DMS79 treated with DMSO at 0.1 percent for 48 hours (cell line): ENCODE data around the gene TUBB1.
"Not testable (repeated sequence)": the region's sequence is repeated elsewhere in the genome, so short reads cannot be mapped to it uniquely, and the experiment has no call there.

Experiments
- DNase-seq: peaks from one replicate; lab custom pipeline; 2025; lab: John Stamatoyannopoulos, UW

The TUBB1 gene

DNA sequence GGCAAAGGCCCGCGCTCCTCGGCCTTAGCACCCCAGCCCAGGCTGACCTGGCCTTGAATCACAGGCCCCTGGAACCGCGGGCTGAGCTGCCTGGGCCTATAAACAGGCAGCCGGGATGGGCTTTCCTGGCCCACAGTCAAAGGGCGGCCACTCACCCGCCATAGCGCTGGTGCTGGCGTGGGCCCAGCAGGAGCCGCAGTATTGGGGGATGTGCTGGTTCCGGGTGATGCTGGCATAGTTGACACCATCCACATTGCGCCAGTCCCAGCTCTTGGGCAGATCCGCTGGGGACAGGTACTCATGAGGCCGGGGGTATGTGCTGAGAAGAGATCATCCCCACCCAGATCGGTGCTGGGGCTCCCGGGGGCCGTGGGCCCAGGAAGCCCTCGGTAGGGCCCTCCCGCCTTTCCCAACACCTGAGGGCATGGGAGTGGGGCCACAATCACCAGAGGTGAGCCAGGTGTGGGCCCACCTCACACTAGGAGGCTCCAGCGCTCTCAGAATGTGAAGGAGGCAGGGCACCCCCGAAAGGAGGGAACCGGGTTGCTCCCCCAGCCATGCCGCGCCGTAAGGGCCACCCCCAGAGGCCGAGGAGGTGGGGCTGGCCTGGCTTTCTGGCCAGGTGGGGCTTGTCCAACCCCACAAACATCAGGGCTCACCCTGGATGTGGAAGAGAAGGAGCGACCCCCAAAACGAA lies 12.9 kb upstream of the TUBB1 start:
- DNase-seq, result no peak

DNA sequence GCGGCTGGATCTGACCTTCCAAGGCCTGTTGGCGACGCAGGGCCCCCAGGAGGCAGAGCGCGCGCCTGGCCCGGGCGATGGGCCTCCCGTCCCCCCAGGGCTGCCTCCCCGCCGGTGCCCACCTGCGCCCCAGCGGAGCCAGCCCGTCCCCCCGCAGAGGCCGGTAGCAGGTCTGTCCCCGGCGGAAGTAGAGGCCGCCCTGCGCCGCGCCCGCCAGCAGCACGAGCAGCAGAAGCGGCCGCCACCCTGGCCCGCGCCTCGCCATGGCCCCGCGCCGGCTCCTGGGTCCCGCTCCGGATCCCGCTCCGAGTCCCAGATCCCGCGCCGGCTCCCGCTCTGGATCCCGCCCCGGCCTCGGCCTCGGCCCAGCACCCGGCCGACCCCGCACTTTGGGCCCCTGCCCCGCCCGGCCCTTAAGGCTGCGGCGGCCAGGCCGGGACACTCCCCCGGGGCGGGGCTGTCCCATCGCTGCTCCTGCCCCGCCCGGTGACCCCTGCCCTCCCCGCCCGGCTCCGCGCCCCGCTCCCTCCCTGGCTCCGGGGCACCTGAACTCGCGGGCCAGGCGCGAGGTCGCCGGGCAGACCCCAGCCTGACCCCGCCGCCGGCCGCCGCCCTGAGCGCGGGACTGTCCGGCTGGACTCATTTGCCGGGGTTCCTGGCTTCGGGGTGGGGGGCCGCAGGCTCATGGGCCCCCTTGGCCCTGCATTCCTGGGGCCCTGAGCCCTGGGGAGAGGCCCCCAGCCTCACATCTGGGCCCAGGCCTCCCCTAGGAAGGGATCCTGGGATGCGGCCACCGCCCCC lies 12.2 kb upstream of the TUBB1 start, which contains the start of gene CTSZ:
TSS of gene CTSZ (minus strand) at position 391 of the 801 bp plus-strand sequence. CDS start at position 265, 126 bp downstream.
- no peak for DNase-seq

DNA sequence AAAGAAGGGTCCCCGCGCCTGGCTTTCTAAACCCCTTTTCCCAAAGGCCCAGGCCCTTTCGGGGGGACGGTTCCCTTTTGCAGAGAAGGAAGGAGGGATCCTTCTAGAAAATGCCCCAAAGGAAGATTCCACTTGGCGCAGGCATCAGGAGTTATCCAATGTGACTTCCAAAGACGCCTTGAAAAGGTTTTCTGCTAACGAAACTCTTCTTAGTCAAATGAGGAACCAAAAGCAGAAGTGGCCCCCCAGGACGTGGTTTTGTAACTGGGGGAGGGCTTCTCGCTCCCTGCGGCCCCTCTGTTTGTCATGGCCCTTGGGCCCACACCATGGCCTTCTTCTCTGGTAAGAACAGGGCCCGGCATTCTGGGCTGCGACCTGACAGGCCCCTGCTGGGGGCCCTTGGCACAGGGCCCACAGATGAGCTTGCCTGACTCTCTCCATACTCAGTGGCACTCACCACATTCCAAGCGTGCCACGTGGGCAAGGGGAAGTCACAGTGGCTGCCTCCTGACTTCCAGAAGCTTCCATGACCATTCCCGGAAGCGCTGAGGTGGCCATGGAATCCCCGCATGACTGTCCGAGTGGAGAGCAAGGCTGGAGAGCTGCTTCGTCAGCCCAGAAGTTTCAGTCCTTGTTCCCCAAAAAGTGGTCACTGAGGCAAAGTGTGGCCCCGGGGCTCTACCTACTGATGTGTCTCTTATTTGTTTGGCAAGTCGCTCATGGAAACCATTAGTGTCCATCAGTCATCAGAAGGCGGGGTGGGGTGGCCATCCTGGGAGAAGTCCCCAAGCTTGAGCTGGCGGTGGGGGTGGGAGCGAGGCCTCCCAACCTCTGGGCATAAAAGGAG lies 11.3 kb upstream of the TUBB1 start:
- no peak for DNase-seq

DNA sequence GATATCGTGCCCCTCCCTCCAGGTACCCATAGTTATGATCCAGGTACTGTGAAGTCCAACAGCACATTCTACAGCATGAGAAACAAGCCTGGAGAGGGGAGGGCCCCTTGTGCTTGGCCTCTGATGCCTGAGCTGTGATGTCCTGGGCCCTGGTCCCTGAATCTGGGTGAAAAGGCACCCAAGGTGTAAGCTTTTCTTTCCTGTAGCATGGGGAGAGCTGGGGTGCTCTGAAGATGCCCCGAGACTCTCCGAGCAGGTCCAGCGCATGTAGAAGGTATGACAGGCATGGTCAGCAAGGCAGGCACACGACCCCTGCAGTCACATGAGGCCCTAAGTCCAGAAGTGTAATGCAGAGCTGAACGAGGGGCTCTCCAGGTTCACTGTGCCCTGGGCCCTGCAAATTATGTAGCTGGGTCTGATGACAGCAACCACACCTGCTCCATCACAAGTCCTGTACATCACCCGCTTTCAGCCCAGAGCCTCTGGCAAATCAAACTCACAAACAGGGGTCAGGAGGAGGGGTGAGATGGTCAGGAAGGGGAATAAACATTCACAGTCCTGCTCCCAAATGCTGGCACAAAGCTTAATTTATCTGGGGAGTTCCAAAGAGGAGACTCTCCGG lies 10.4 kb upstream of the TUBB1 start:
- no peak for DNase-seq

DNA sequence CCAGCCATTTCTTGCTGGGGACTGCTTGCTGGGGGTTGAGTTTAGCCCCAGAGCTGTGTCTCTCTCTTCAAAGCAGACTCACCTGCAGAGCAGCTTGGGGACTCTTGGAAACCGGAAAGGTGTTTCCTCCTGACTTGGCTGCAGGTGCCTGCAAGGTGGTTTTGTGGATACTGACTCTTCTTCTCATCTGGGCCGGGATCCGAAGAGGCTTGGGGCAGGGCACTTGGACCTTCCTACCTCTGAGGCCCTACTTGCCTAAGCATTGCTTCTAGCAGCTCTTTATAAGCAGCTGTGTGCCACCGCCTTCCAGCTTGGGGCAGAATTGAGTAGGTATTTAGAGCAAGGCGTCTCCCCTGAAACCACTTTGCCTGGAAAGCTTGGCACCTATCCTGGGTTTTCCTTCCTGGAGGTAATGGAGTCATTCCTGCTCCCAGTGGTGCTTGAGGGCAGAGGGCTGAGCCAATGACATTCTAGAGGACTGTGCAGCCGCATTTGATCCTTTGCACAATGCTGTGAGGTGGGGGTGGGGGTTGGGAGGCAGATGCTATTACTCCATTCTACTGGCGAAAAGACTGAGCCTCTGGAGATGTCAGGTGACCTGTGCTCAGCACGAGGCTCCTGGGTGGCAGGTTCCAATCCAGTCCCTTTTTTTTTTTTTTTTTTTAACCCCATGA lies 8.8 kb upstream of the TUBB1 start:
- DNase-seq, result peak; percentile 11

DNA sequence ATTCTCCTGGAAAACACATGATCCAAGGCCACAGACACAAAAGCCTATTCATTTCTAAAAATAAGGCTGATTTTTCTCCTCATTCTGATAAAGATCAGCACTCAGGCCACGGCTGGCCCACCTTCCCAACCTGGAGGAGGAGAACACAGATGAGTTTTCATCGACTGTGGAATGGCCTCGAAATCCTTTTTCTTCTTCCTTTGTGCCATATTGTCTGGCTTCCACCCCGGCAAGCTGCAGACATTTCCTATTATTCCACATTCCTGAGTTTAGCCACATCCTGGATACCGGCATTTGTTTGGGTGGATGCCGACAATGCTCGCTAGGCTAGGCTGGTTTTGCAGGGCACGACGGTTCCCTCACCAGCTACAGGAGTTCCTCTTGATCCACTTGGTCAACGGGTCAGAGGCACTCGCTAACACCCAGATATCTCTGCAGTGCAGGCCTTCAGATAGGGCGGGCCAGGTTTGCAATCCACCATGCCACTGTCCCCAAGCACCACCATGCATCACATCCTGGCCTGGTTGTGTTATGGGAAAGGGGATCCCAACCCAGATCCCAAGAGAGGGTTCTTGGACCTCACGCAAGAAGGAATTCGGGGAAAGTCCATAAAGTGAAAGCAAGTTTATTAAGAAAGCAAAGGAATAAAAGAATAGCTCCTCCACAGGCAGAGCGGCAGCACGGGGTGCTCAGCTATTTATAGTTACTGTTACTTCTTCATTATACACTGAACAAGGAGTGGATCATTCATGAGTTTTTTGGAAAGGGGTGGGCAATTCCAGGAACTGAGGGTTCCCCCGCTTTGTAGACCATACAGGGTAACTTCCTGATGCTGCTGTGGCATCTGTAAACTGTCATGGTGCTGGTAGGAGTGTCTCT lies 8.0 kb upstream of the TUBB1 start:
- DNase-seq, result no peak

DNA sequence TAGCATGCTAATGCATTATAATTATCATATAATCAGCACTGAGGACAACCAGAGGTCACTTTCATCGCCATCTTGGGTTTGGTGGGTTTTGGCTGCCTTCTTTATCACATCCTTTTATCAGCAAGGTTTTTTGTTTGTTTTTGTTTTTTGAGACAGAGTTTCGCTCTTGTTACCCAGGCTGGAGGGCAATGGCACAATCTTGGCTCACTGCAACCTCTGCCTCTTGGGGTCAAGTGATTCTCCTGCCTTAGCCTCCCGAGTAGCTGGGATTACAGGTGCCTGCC lies 7.4 kb upstream of the TUBB1 start:
- not testable (repeated sequence) for DNase-seq

DNA sequence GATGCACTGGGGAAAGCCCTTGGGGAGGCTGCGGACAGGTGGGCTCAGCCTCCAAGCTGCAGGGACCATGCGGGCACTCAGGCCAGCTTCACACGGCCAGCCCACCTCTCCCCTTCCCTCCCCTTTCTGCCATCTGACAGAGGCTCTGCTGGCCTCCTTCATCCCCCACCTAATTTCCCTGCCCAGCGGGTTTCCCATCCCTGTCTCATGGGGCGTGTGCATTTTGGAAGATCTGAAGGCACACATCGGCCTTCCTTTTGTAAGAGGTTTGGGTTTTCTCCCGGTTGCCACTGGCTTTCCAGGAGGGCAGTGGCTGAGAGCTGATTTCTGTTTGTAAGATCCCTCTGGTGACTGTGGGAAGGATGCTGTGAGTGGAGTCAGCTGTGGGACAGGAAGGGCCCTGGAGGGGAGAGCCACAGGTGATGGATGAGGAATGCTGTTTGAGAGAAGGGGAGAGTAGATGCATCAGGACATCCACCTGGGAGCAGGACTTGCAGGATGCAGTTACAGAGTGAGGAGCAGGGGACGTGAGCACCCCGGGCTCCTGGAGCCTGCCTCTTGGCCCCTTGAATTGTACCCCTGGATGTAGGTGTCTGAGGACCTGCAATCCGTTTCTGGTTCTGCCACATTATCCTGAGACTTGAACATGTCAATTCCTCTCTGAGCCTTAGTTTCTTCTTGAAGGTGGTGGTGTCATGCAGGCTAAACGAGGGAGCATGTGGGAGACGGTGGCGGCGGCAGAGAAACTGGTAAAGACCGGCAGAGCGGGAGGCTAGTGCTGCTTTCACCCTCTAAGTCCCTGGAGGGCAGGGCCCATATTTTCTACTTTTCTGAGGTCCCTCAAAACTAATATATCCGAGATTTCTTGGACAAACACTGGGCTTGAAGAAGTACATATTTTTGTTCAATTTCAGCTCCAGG lies 5.9 kb upstream of the TUBB1 start:
- no peak for DNase-seq

DNA sequence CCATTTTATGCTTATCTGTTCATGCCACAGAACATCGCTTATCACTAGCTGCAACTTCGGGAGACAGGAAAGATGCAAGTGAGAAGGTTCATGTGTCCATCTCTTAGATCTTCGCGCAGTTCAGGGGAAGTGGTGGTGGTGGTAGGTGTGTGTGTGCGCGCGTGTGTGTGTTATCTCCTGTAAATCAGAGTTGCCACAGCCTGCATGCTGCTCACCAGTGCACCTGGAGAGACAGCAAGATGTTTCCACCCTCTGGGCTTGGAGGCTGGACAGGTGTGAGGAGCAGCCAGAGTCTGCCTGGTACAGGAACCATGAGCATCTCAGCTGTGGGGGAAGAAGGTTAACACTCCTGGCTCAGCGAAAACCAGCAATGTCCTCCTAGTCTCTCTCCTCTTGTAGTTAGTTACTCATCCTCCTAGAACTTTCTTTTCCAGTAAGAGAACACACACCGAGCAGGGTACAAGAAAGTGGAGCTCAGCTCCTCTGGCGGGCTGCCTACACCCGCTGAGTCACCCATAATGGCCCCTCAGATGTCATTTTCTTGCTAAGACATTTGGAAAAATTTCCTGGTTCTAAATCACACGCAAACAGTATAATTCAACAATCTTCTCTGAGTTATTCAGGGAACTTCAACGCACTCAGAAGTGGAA lies 5.1 kb upstream of the TUBB1 start:
- no peak for DNase-seq

DNA sequence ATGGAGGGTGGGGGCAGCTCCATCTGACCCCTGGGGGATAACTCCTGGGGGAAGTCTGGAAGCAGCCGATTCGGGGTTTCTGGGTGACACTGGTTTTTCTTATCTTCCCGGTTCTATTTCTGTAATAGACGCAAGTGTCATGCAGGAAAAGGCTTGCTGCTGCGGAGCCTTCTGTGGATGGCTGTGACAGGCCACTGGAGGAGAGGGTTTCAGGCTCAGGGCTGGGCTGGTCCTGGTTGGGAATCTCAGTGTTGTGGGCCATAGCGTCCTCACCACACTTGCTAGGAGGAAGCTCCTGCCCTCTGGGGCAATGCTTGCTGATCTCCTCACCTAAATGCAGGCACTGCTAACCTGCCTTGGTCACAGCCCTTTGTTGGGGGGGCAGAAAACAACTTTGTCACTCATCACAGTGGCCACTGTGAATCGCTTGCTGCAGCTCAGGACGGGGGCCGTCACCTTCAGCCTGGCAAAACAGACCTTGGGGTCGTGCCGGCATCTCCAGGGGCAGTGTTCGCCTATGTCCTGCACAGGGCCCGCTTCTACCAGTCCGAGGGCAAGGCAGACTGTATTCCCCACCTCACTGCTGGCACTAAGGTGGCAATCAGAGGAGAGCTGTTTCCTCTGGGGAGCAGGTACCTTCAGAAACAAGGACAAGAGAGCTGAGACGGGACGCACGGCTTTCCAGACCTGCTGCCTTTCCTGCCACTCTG lies 4.4 kb upstream of the TUBB1 start:
- no peak for DNase-seq

DNA sequence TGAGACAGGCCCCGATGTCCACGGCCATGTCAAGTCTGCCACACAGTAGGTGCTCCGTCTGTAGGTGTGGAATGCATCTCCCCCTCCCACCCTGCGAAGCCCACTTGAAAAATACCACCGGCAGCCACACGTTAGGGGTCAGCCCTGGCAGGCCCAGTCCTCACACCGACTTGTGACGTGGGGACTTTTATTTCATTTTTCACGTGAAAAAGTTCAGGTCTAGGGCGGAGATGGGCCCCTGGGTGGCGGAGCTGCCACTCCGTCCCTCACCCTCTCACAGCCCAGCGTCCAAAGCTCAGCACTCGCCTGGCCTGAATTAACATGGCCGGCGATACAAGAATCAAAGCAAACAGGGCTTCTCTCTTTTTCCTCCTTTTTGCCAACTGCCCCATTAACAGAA lies 3.8 kb upstream of the TUBB1 start:
- no peak for DNase-seq

DNA sequence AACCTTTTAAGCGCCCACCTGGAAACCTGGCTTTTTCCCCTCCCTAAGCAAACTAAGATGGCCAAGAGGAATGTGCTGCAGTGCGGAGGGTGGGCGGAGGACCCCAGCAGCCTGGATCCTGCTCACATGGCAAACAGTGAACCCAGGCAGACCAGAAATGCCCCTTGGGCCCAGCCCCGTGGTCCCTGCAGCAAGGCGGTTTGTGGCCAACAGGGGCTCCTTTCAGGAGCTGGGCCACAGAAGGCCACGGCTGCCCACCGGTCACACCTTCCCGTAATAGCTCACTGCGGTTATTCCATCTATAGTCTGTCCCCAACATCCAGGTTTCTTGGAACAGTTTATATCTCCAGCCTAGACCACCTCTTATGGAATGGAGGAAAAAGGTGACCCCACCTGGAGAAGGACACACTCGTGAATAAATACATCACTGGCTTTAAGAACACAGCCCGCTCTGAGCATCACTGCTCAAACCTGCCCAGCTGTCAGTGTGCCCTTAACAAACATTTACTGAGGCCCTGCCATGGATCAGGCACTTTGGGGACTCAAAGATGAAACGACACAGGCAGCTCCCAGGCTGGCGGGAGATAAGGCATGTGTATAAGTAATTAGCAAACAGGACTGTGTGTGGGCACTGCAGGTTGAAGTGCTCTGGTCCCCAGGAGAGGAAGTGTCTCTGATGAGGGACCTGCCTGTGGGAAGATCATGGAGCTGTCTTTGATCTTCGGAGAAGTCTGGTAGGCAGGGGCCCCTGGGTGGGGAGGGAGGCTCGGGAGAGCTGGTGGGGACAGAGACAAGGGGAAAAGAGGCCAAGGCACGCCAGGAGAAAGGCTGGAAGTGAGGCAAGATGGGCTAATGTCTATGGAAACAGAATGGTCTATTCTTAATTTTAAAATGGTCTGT lies 3.2 kb upstream of the TUBB1 start:
- DNase-seq, result no peak

DNA sequence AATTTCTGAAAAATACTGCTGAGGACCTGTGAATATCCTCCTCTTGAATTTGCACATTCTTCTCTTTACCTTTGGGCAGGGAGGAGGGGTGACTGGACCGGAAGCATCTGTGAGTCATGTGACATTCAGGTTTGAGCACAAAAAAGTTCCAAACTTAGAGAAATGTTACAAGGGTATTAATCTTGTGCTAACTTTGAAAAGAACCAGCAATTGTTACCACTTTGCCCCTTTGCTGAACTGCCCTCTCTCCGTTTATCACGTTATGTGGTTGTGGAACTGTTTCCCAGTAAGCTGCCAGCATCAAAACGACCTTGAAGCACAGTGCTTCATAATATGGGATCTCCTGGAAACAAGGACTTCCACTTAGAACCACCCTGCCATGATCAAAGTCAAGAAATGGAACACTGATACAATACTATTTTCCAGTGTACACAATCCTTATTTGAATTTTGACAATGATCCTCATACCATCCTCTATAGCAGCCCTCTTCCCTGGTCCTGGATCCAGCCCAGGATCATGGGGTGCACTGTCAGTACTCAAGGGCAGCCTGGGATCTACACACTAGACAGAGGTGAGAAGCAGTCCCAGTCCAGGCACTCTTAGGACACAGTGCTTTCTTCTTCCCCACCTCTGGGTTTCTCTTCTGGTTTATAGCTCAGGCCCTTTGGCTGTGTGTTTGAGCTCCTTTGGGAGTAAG lies 2.3 kb upstream of the TUBB1 start:
- no peak for DNase-seq

DNA sequence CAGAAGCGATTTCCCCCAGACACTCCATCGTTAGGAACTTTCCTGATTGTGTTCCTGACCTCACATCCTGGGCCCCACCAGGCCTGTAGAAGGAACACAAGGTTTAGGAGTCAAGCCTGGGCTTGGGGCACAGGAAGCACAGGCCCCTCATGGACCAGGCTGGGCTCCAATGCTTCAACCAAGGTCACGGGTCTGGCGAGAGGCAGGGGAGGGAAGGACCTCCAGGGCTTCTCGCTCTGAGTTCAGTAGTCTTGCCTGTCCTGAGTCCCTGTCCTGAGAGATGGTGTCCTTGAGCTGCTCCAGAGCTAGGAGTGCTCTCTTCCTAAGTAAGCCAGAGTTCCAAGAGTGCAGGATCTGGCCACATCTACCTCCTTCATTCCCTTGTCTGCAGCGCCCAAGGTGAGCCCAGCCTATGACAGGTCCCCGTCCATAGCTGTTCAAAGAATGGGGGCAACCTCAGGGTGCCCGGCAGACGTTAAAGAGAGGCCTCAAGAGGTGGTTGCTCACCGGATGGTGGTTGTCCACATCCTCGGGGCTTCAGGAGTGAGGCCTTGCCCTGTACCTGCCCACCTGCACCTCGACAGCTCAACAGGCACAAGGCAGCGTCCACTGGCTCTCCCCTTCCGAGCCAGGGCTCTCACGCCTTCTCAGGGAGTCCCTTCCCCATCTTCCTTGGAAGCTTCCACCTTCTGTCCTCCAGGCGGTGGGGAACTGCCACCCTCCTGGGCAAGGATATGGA lies 1.6 kb upstream of the TUBB1 start:
- DNase-seq, result no peak

DNA sequence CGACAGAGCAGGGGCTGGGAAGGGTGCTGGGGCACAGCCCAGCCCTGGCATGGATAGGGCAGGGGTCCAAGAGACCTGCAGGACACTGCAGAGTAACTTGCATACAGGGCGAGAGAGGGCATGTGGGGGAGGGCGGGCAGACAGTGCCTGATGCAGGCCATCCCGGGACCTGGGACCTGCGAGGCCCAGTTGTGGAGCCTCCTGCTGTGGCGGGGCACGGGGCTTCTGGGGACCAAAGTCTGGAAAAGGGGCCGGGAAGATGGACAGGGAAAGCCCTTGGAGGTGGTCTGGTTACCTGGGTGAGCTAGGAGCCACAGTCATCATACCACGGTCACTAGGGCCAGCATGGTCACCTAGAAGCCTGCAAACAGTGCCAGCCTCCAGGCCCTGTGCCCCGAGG lies 412 bp upstream of the TUBB1 start:
- DNase-seq, result no peak

DNA sequence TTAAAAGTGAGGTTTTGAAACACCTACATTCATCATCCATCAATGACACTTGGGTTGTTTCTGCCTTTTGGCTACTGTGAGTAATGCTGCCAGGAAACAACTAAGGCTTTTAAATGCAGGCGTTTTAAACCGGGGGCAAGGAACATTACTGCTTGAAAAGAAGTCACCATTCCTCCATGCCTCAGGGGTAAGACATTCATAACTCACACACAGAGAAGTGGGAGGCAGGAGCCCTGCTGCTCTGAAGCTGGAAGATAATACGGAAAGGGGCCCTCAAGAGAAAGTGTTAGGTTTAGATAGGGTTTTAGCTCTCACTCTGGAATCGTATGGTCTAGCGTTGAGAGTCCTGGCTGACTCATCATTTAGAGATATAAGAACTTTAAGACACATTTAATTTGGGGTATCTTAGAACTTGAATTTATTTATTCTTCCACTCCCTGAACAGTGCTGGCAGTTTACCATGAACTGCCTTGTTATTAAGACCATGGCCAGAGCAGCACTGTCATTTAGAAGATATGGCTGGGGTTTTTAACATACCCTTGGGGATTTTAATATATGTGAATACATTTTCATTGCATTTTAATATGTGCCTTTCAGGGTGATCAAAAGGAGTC lies 1.8 kb downstream of the TUBB1 start:
- DNase-seq, result no peak
